ENCODE data around the gene C11orf42. TPM values are rescaled to one million over a fixed set of nuclear protein-coding genes. Genes with fewer than 3 reads are reported as not detected.

Gene C11orf42
- total and polyA plus RNA-seq, 2 donors (not counting 3 experiments of a cell fraction or from before 2014, with no cell fraction given): not detected

DNA sequence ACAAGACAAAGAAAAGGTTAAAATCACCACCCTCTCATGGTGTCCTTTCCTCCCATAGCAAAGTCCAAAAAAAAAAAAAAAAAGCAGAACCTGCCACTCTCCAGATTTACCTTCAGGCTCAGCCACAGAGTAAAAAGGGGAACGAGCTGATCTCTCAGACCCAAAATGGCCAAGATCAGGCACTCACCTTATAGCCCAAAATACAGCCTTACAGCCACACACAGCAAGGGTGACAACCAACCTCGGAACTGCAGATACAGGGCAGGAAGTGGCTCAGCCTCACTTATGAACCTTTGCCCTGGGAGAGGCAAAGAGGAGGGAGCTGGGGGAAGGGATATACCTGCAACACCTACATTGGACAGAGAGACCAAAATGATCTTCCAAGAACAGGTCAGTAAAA, 24.6 kb downstream of the C11orf42 start:
- Histone ChIP-seq H3K9me3 (replicated peaks; ENCODE audit: control insufficient read depth, insufficient read depth, low read length) (no peaks in the 10 kb centered on the region), H3K27me3 (ENCODE audit: control insufficient read depth in 2 of 2, insufficient read depth in 2 of 2, low read length in 2 of 2) (no peaks in the 10 kb centered on the region), H3K27ac (ENCODE audit: insufficient read depth, low read depth, low read length) (no peak overlapping the region), H3K9ac (replicated peaks; ENCODE audit: extremely low read depth, insufficient read depth, low read length) (no peak overlapping the region), H3K36me3 (ENCODE audit: control insufficient read depth in 2 of 2, extremely low read depth in 1 of 2, insufficient read depth in 2 of 2, low read length in 2 of 2) (no peaks in the 10 kb centered on the region), H4K20me1 (replicated peaks; ENCODE audit: control insufficient read depth, extremely low read depth, insufficient read depth, low read length) (no peaks in the 10 kb centered on the region), H2AFZ (ENCODE audit: low read depth, low read length) (no peak overlapping the region), H3K4me2 (ENCODE audit: insufficient read depth, low read length) (no peak overlapping the region), H3K9me1 (replicated peaks; ENCODE audit: control insufficient read depth, extremely low read depth, insufficient read depth, low read length) (no peaks in the 10 kb centered on the region), H3K79me2 (ENCODE audit: control insufficient read depth, insufficient read depth, low read length) (peaks cover 36% of the 10 kb centered on the region), H3K4me3 (replicated peaks in 1 of 3; ENCODE audit: insufficient read depth in 1 of 3, low read depth in 1 of 3, low read length in 3 of 3) (no peak overlapping the region), H3K4me1 (ENCODE audit: control insufficient read depth, extremely low read depth, insufficient read depth, low read length) (peaks cover 8% of the 10 kb centered on the region)
- intact Hi-C loops (cut with micrococcal nuclease): loop anchor here (5.0 to 10.0 kb wide), 3 partner anchors 242 to 1625 kb away; partner anchors contain the start of genes TRIM3, TRIM6 and TRIM68
- dilution Hi-C loops (cut with MboI; ENCODE audit: extremely low pct_ligation_motif_present, low sequenced_read_pairs): no loop called here
- POLR2A ChIA-PET: no interaction called here
- FAIRE-seq: no peak
- no TSS peak for BruUV-seq (replicated peaks)
- DNase-seq (ENCODE audit: low read depth, low spot score): no peak
- CTCF ChIA-PET: interaction anchor here (1.1 kb wide), 2 partner anchors 9 to 52 kb away, joined by 3 read pairs; no protein-coding TSS in a partner anchor
- TF ChIP-seq MYC (IDR thresholded peaks at IDR 0.05; ENCODE audit: low read depth, low read length) (no peak), FOS (IDR thresholded peaks at IDR 0.05; ENCODE audit: borderline replicate concordance, insufficient read depth, low read length) (no peak), POLR2A (IDR thresholded peaks at IDR 0.05; ENCODE audit: low read depth, low read length) (no peak)

DNA sequence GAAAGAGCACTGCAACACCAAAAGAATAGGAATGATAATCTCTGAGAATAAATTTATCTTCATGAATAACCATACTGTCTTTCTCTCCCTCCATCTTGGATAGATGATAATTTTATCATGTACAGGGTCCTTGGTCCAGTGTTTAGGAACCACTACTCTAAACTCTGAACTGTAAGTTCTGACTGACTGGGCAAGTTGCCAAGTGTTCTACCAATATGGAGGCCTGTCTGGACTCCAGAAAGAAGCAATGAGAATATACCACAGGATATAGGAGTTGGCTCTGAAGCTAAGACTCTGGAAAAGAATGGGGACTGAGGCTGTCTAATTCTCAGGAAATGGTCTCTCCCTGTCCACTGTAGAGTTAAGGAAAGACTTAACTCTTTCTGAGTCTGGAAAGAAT, 27.5 kb downstream of the C11orf42 start:
- no peaks in the 10 kb centered on the region for H4K20me1 ChIP-seq (replicated peaks; ENCODE audit: control insufficient read depth, extremely low read depth, insufficient read depth, low read length)
- ChIA-PET POLR2A (no interaction called here), CTCF (interaction anchor here (1.0 kb wide), 1 partner anchor 17 kb away, joined by 3 read pairs; no protein-coding TSS in a partner anchor)
- no peak for DNase-seq (ENCODE audit: low read depth, low spot score)
- no peak overlapping the region for H3K4me3 ChIP-seq (replicated peaks in 1 of 3; ENCODE audit: insufficient read depth in 1 of 3, low read depth in 1 of 3, low read length in 3 of 3)
- H3K4me1 ChIP-seq (ENCODE audit: control insufficient read depth, extremely low read depth, insufficient read depth, low read length): peaks cover 6% of the 10 kb centered on the region
- BruUV-seq (replicated peaks): TSS peak; percentile 34
- TF ChIP-seq, protein P1, sequence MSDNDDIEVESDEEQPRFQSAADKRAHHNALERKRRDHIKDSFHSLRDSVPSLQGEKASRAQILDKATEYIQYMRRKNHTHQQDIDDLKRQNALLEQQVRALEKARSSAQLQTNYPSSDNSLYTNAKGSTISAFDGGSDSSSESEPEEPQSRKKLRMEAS (IDR thresholded peaks at IDR 0.05; ENCODE audit: insufficient read depth, insufficient read length): no peak
- FAIRE-seq: no peak
- no peaks in the 10 kb centered on the region for H3K9me1 ChIP-seq (replicated peaks; ENCODE audit: control insufficient read depth, extremely low read depth, insufficient read depth, low read length)
- dilution Hi-C loops (cut with MboI; ENCODE audit: extremely low pct_ligation_motif_present, low sequenced_read_pairs) (no loop called here), intact Hi-C loops (cut with micrococcal nuclease) (loop anchor here (5.0 to 10.0 kb wide), 3 partner anchors 239 to 1628 kb away; partner anchors contain the start of genes TRIM3, TRIM6 and TRIM68)
- no peak overlapping the region for H2AFZ ChIP-seq (ENCODE audit: low read depth, low read length)
- H3K36me3 ChIP-seq (ENCODE audit: control insufficient read depth in 2 of 2, extremely low read depth in 1 of 2, insufficient read depth in 2 of 2, low read length in 2 of 2): no peaks in the 10 kb centered on the region
- H3K79me2 ChIP-seq (ENCODE audit: control insufficient read depth, insufficient read depth, low read length): peaks cover 32% of the 10 kb centered on the region
- no peaks in the 10 kb centered on the region for H3K9me3 ChIP-seq (replicated peaks; ENCODE audit: control insufficient read depth, insufficient read depth, low read length)
- H3K9ac ChIP-seq (replicated peaks; ENCODE audit: extremely low read depth, insufficient read depth, low read length): no peak overlapping the region
- H3K27ac ChIP-seq (ENCODE audit: insufficient read depth, low read depth, low read length): no peak overlapping the region
- H3K27me3 ChIP-seq (ENCODE audit: control insufficient read depth in 2 of 2, insufficient read depth in 2 of 2, low read length in 2 of 2): peaks cover 0 to under 1% of the 10 kb centered on the region in 2 experiments
- H3K4me2 ChIP-seq (ENCODE audit: insufficient read depth, low read length): no peak overlapping the region

Measured in endothelial cell of umbilical vein (primary cell).